Activated CD8-positive, alpha-beta memory T cell treated with anti-CD3 and anti-CD28 coated beads, Interleukin-2, amount 10 ng/mL, durations not matched to agents 7 days and 5 days (primary cell): ENCODE measurements around the gene SEPTIN12. TPM values are rescaled to one million over a fixed set of nuclear protein-coding genes. Genes with fewer than 3 reads are reported as not detected.

Experiments used
- ATAC-seq: fragments of 150-1000 bp; cut with Tn5 transposase; one replicate; pipeline ENCODE4 v1.10.0; 2021; ENCODE audit warnings: moderate library complexity
- CTCF ChIA-PET: fragments of 350-600 bp; sonication (Branson Sonifier 250); formaldehyde crosslinking; loops from one replicate; lab custom pipeline; 2021; ENCODE audit warnings: antibody characterized with exemption; lab: Charles Lee
- DNase-seq: peaks from one replicate; pipeline ENCODE4 v3.0.0-alpha.2; 2020
- H3K27ac Mint-ChIP-seq: one replicate; pipeline ENCODE4 v1.8.0; 2021; ENCODE audit warnings: mild to moderate bottlenecking, mixed read lengths
- H3K27me3 Mint-ChIP-seq: one replicate; pipeline ENCODE4 v1.8.0; 2021; ENCODE audit warnings: mixed read lengths
- H3K36me3 Mint-ChIP-seq: one replicate; pipeline ENCODE4 v1.8.0; 2021; ENCODE audit warnings: mild to moderate bottlenecking, mixed read lengths
- H3K4me1 Mint-ChIP-seq: one replicate; pipeline ENCODE4 v1.8.0; 2021; ENCODE audit warnings: mixed read lengths
- H3K4me3 Mint-ChIP-seq: one replicate; pipeline ENCODE4 v1.8.0; 2021; ENCODE audit warnings: mild to moderate bottlenecking, moderate library complexity, mixed read lengths
- H3K9me3 Mint-ChIP-seq: one replicate; pipeline ENCODE4 v1.8.0; 2022; ENCODE audit warnings: low read depth, mixed read lengths
- total RNA-seq, 2 experiments: library from RNA; stranded (reverse); gene quantifications; one replicate each; pipeline ENCODE4 v1.2.3, GENCODE V29; 2021

The SEPTIN12 gene
- total RNA-seq, 2 experiments from 2014 or later: not detected

- DNase-seq (peak; percentile 93), ATAC-seq (peak; percentile 81)
- H3K27me3 Mint-ChIP-seq: no peaks in the 10 kb centered on the region
- H3K36me3 Mint-ChIP-seq: peaks cover 2% of the 10 kb centered on the region
- H3K4me1 Mint-ChIP-seq: peaks cover 24% of the 10 kb centered on the region
- H3K4me3 Mint-ChIP-seq: peak overlapping the region; percentile 82
- H3K9me3 Mint-ChIP-seq: no peaks in the 10 kb centered on the region
- H3K27ac Mint-ChIP-seq: peak overlapping the region; percentile 85
- CTCF ChIA-PET: interaction anchor here (1.9 to 2.3 kb wide), 2 partner anchors 33 to 34 kb away, joined by 7 to 12 read pairs; partner anchors contain the start of genes ANKS3, DNAAF8 and ROGDI
These were observed 19.4 kb downstream of the SEPTIN12 start for GRCh38 chr16:4768549-4769305.

- H3K27ac Mint-ChIP-seq: peak overlapping the region; percentile 85
- H3K9me3 Mint-ChIP-seq: no peaks in the 10 kb centered on the region
- ATAC-seq: no peak
- H3K27me3 Mint-ChIP-seq: no peaks in the 10 kb centered on the region
- peaks cover 2% of the 10 kb centered on the region for H3K36me3 Mint-ChIP-seq
- peaks cover 24% of the 10 kb centered on the region for H3K4me1 Mint-ChIP-seq
- peak overlapping the region; percentile 82 for H3K4me3 Mint-ChIP-seq
- DNase-seq: no peak
- CTCF ChIA-PET: interaction anchor here (1.9 to 2.3 kb wide), 2 partner anchors 33 to 34 kb away, joined by 7 to 12 read pairs; partner anchors contain the start of genes ANKS3, DNAAF8 and ROGDI
These were observed 20.1 kb downstream of the SEPTIN12 start for GRCh38 chr16:4767872-4768548.

DNA sequence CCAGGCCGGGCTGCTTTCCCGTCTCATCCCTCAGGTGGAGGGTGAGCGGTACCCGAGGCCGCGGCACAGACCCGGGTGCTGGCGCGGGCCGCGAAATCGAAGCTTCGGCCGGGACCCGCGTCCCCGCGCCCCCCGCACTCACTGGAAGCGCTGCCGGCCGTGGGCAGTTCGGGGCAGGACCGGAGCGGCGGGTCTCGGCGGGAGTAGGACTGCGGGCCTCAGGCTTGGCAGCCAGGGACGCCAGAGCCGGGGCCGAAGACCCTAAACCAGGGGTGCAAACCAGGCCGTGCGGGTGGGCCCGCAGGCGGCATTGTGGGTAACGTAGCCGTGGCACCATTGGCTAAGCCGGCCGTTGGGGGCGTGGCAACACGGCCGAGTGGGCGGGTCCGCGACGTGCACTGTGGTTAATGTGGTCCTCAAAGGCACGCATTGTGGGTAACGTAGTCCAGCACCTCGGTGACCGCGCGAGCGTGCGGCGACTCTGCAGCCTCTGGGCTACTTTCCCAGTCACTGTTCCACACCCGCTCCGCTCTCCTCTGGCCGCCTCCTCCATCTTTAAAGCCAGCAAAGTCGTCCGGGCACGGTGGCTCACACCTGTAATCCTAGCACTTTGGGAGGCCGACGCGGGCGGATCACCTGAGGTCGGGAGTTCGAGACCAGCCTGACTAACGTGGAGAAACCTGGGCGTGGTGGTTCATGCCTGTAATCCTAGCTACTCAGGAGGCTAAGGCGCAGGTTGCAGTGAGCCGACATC lies 21.1 kb downstream of the SEPTIN12 start, which contains the start of gene ZNF500:
ZNF500 (minus strand) TSS at position 288 of the 754 bp plus-strand sequence. CDS start 1,184 bp downstream, outside the sequence.
- ATAC-seq: peak; percentile 82
- peak; percentile 95 for DNase-seq
- CTCF ChIA-PET: interaction anchor here (0.6 to 1.9 kb wide), 2 partner anchors 32 to 104 kb away, joined by 3 to 7 read pairs; partner anchors contain the start of genes ANKS3 and DNAAF8
- Mint-ChIP-seq H3K27ac (peak within 1 kb of the TSS; percentile 87), H3K4me1 (peaks cover 24% of the 10 kb centered on the region), H3K9me3 (no peaks in the 10 kb centered on the region), H3K27me3 (no peaks in the 10 kb centered on the region), H3K36me3 (peaks cover 2% of the 10 kb centered on the region), H3K4me3 (peak within 1 kb of the TSS; percentile 82)

GRCh38 chr16:4765511-4766474 lies 22.4 kb downstream of the SEPTIN12 start:
- Mint-ChIP-seq H3K4me3 (peak overlapping the region; percentile 76), H3K27me3 (no peaks in the 10 kb centered on the region), H3K4me1 (peaks cover 24% of the 10 kb centered on the region), H3K27ac (peak overlapping the region; percentile 84), H3K36me3 (peaks cover 2% of the 10 kb centered on the region), H3K9me3 (no peaks in the 10 kb centered on the region)
- CTCF ChIA-PET: interaction anchor here (0.6 to 1.7 kb wide), 2 partner anchors 102 to 190 kb away, joined by 3 read pairs; no protein-coding TSS in a partner anchor
- no peak for DNase-seq
- ATAC-seq: no peak

DNA sequence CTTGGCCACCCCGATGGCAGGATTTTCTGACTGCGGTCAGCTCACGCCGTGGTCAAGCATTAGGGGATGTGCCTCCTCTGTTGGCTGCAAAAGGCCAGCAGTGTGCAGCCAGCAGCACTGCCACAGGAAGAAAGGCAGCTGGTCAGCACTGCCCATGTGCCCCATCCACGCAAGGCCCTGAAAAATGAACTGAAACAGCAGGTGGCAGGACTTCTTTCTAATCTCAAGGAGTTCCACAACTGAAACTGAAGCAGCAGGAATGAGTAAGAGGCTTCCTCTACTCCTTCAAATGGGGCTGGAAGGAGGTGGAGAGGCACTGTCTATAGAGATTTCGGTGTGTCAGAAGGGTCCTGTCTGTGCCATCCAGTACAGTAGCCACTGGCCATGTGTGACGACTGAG lies 24.4 kb downstream of the SEPTIN12 start:
- no peak overlapping the region for H3K27ac Mint-ChIP-seq
- H3K27me3 Mint-ChIP-seq: no peaks in the 10 kb centered on the region
- H3K4me1 Mint-ChIP-seq: peaks cover 24% of the 10 kb centered on the region
- ATAC-seq: no peak
- peaks cover 10% of the 10 kb centered on the region for H3K36me3 Mint-ChIP-seq
- CTCF ChIA-PET: interaction anchor here (1.4 kb wide), 1 partner anchor 29 kb away, joined by 5 read pairs; the partner anchor contains the start of genes ANKS3 and DNAAF8
- H3K9me3 Mint-ChIP-seq: no peaks in the 10 kb centered on the region
- no peak overlapping the region for H3K4me3 Mint-ChIP-seq
- DNase-seq: no peak

DNA sequence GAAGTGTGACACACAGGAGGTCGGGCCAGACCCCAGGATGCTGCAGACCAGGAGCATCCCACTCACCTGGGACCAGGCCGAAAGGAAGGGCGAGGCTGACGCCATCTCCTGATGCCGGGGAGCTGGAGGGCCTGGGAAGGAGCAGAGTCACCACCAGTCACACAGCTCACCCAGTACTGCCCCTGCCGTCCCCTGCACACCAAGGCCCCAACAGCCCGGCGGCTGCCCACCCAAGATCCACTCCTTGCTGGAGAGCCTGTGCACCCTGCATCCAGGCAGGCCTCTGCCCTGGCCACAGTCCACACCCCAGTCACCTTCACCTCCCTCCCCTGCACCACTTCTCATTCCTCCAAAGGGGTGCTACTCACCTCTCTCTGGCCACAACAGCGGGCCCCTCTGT lies 25.9 kb downstream of the SEPTIN12 start:
- no peaks in the 10 kb centered on the region for H3K27me3 Mint-ChIP-seq
- H3K36me3 Mint-ChIP-seq: peaks cover 14% of the 10 kb centered on the region
- CTCF ChIA-PET: interaction anchor here (1.2 kb wide), 1 partner anchor 28 kb away, joined by 4 read pairs; the partner anchor contains the start of genes ANKS3 and DNAAF8
- peaks cover 12% of the 10 kb centered on the region for H3K4me1 Mint-ChIP-seq
- no peak for DNase-seq
- no peaks in the 10 kb centered on the region for H3K9me3 Mint-ChIP-seq
- H3K27ac Mint-ChIP-seq: no peak overlapping the region
- H3K4me3 Mint-ChIP-seq: no peak overlapping the region
- no peak for ATAC-seq

DNA sequence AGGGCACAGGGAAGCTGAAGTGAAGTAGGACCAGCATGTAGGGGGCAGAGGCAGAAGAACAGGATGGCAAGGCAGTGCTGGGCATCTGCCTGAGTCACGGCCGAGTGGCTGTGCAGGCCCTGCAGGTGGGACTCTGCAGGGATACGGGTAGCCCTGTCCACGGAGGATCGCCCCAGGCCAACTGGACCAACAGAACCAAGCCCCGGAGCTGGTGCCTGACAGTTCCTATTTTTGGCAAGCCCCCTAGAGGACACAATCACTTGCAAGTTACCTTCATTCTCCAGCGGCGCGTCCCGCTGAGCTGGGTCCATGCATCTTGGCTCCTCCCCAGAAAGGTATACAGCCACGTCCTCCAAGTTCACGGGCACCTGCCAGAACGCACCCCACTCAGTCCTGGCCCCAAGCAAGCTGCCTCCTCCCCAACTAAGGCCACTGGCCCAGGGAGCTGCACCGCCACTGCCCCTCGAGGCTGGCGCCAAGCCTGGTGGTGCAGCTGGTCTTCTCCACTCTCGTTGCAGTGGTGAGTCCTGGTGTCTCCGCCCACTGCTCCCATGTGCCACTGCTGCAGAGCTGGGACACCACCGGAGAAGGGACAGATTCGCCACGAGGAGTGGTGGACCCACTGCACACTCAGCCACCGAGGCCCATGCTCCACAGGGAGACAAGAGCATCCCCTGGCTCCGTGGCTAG lies 27.8 kb downstream of the SEPTIN12 start:
- DNase-seq: no peak
- H3K36me3 Mint-ChIP-seq: peaks cover 24% of the 10 kb centered on the region
- CTCF ChIA-PET: no interaction called here

GRCh38 chr16:4755687-4756086 lies 32.5 kb downstream of the SEPTIN12 start:
- H3K4me3 Mint-ChIP-seq: no peak overlapping the region
- CTCF ChIA-PET: no interaction called here
- H3K27me3 Mint-ChIP-seq: no peaks in the 10 kb centered on the region
- DNase-seq: no peak
- peaks cover 4% of the 10 kb centered on the region for H3K9me3 Mint-ChIP-seq
- peaks cover 34% of the 10 kb centered on the region for H3K36me3 Mint-ChIP-seq
- H3K4me1 Mint-ChIP-seq: no peaks in the 10 kb centered on the region
- H3K27ac Mint-ChIP-seq: no peak overlapping the region
- no peak for ATAC-seq

More for the DNA sequence above, 27.8 kb downstream of the SEPTIN12 start:
- Mint-ChIP-seq H3K27ac (no peak overlapping the region), H3K9me3 (peaks cover 4% of the 10 kb centered on the region), H3K4me3 (no peak overlapping the region), H3K27me3 (no peaks in the 10 kb centered on the region), H3K4me1 (no peaks in the 10 kb centered on the region)
- no peak for ATAC-seq

DNA sequence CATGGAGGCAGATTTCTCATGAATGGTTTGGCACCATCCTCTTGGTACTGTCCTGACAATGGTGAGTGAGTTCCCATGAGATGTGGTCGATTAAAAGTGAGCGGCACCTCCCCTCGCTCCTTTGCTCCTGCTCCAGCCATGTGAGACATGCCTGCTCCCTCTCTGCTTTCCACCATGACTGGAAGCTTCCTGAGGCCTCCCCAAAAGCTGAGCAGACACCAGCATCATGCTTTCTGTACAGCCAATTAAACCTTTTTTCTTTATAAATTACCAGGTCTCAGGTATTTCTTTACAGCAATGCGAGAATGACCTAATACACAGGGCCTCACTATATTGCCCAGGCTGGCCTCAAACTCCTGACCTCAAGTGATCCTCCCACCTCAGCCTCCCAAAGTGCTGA lies 33.3 kb downstream of the SEPTIN12 start:
- no peak overlapping the region for H3K27ac Mint-ChIP-seq
- DNase-seq (no peak), ATAC-seq (no peak)
- peaks cover 4% of the 10 kb centered on the region for H3K9me3 Mint-ChIP-seq
- no peak overlapping the region for H3K4me3 Mint-ChIP-seq
- no peaks in the 10 kb centered on the region for H3K4me1 Mint-ChIP-seq
- peaks cover 31% of the 10 kb centered on the region for H3K36me3 Mint-ChIP-seq
- CTCF ChIA-PET: no interaction called here
- no peaks in the 10 kb centered on the region for H3K27me3 Mint-ChIP-seq

DNA sequence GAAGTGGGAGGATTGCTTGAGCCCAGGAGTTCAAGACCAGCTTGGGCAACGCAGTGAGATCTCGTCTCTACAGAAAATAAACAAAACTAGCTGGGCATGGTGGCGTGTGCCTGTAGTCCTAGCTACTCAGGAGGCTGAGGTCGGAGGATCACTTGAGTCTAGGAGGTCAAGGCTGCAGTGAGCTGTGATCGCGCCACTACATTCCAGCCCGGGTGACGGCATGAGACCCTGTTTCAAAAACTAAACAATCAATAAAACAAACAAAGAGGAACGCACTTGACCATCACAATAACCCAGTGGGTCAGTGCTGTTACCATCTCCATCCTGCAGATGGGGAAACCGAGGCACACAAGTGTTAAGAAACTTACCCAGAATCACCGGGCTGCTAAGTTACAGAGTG lies 34.9 kb downstream of the SEPTIN12 start:
- CTCF ChIA-PET: no interaction called here
- no peak for DNase-seq
- no peaks in the 10 kb centered on the region for H3K27me3 Mint-ChIP-seq

GRCh38 chr16:4752351-4753100 lies 35.6 kb downstream of the SEPTIN12 start:
- H3K27ac Mint-ChIP-seq: no peak overlapping the region
- no peaks in the 10 kb centered on the region for H3K27me3 Mint-ChIP-seq
- H3K4me1 Mint-ChIP-seq: peaks cover 13% of the 10 kb centered on the region
- H3K9me3 Mint-ChIP-seq: peaks cover 4% of the 10 kb centered on the region
- CTCF ChIA-PET: no interaction called here
- DNase-seq (no peak), ATAC-seq (peak; percentile 6)
- H3K36me3 Mint-ChIP-seq: peaks cover 22% of the 10 kb centered on the region
- H3K4me3 Mint-ChIP-seq: no peak overlapping the region

More for the DNA sequence above, 34.9 kb downstream of the SEPTIN12 start:
- ATAC-seq: no peak
- H3K9me3 Mint-ChIP-seq: peaks cover 4% of the 10 kb centered on the region
- no peak overlapping the region for H3K27ac Mint-ChIP-seq
- no peak overlapping the region for H3K4me3 Mint-ChIP-seq
- H3K4me1 Mint-ChIP-seq: peaks cover 6% of the 10 kb centered on the region
- peaks cover 22% of the 10 kb centered on the region for H3K36me3 Mint-ChIP-seq
